Ammon's horn (tissue), 1 donor: ENCODE results near the gene MMP21.

Experiments used
- DNase-seq: peaks from one replicate; pipeline ENCODE4 v3.0.0-alpha.2; 2016; ENCODE audit warnings: low spot score

Gene MMP21

DNA sequence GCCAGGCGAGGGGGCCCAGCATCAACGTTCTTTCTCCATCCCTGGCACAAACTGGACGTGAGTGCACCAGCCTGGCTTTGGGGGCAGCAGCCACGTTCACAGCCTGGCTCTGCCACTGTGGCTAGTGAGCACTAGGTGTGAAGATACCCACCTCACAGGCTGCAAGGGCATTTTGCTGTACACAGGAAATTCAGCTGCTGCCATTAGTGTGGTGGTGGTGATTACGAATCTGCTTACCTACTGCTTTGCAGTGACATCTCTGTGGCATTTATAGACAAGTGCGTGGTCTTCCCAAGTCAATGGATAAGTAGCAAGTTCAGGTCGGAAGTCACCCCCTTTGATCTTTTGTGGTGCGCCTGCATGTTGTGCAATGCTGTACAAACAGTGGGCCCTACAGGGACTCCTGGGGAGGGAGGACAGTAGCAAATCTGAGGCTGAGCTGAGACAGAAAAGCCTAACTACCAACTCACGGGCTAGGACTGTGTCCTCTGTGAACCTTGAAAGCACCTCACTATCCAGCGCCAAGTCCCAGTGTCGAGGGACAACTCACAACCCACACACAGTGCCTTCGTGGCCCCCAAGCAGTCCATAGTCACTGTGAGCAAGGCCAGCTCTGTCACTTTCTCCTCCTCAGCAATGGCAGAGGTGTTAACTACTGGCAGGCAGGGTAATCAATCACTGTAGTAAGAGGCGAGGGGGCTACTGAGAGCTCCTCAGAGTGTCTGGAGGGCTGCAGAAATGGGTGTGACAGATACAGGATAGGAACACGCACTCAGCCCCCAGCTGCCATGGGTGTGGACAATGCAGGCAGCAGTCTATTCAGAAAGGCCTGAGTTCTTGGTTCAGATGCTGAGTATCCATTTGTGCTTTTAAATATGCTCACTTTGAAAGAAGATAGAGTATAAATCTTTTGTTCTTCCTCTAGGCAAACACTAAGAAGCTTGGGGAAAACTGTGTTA is 17.0 kb upstream of the MMP21 start:
- no peak for DNase-seq

DNA sequence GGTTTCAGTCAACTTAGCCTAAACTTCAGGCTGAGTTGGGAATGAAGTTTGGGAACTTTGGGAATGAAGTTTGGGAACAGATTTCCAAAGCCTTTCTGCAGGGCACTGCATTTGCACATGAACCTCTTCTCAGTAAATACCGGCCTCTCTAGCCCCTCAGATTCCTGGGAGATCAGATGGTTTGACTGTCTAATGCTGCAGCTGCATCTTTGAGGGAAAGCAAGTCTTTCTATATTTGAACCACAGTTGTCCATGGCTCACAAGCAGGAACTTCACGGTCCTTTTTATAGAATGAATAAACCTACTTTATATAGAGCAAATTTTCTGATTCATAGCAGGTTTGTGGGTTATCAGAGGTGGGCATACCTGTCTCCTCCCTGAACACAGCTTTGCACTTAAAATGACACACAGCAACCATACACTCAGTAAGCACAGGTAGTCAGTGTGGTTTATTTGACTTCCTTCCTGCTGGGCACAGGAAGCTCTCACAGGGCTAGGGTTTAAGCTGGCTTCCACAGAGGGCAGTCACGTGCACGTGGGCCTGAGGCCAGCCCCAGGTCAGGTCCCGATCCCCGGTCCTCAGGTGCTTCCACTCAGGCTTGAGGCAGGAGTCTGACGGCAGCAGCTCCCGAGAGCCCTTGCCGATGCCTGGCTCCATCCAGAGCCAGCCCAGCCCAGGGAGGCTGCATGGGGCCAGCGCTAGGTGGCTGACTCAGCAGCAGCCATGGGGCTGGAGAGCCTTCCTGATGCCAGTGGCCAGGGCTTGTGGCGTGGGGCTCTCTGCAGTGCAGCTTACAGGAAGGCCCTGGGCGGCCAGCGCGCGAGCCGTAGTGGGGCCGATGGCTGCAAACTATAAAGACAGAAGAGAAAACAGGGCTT is 12.8 kb upstream of the MMP21 start:
- DNase-seq = no peak

DNA sequence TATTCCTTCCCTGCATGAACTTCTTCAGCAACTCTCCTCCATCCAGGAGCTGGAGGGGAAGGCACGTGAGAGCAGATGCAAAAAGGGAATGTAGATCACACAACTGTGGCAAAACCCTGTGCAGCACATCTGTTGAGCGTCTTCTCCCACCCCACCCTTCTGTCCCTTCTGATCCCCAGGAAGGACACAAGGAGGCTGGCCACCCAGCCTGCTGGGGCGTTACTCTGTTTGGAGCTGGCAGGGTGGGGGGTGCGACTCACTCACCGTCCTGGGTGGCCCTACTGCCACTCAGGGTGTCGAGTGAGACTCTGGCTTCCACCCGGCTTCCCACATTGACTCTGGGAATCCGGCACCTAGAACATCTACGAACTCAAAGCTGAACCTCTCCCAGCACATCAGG is 10.2 kb upstream of the MMP21 start:
- no peak for DNase-seq

DNA sequence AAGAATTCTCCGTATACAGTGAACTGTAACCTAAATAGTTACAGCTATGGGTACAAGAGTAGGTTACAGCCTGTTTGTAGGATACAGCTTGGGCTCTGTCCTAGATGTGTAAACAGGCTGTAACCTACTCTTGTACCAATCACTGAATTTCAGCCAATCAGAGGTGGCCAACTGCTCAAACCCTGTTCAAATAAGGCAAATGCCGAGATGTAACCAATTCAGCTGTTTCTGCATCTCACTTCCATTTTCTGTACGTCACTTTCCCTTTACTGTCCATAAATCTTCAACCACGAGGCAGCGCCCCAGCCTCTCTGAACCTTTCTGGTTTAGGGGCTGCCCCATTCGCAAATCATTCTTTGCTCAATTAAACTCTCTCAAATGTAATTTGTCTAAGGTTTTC is 8.3 kb upstream of the MMP21 start:
- DNase-seq = no peak

DNA sequence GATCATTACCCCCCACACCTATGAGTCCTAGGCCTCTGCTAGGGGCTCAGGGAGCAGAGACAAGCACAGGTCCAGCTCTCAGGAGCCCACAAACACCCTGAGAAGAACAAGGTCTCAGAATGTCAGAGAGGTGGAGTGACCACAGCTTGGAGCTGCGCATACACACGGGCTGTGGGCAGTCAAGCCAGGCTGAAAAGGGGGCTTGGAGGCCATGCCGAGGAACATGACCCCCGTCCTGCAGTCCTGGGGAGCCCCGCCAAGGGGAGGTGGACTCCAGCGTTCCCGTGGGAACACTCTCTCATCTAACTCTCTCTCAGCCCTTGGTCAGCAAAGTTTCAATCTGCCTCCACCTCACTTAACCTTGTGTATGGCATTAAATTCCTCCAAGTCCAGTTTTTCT is 7.8 kb upstream of the MMP21 start:
- DNase-seq = no peak

GRCh38 chr10:125782616-125783015 is 7.0 kb upstream of the MMP21 start:
- DNase-seq = peak; percentile 30

DNA sequence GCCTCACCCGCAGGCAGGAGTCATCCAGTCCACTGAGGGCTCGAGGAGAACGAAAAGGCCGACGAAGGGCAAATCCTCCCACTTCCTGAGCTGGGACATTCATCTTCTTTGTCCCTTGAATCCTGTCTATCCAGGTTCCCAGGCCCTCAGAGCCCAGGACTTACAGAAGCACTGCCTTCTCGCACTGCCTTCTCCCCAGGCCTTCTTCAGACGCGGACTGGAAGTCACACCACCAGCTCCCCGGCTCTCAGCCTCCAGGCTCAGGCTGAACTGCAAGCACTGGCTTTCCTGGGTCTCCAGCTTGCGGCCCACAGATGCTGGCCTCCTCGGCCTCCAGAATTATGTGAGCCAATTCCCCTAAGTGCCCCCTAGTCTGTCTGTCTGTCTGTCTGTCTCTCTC is 6.4 kb upstream of the MMP21 start:
- no peak for DNase-seq

- no peak for DNase-seq
Observed at GRCh38 chr10:125781374-125781773, 5.8 kb upstream of the MMP21 start.

- DNase-seq = no peak
Observed at GRCh38 chr10:125779403-125780327, 4.0 kb upstream of the MMP21 start.

GRCh38 chr10:125778556-125778955 is 2.9 kb upstream of the MMP21 start:
- DNase-seq = no peak

- no peak for DNase-seq
Observed at GRCh38 chr10:125777806-125778205, 2.2 kb upstream of the MMP21 start.

GRCh38 chr10:125774581-125775191 is 935 bp downstream of the MMP21 start:
- no peak for DNase-seq

DNA sequence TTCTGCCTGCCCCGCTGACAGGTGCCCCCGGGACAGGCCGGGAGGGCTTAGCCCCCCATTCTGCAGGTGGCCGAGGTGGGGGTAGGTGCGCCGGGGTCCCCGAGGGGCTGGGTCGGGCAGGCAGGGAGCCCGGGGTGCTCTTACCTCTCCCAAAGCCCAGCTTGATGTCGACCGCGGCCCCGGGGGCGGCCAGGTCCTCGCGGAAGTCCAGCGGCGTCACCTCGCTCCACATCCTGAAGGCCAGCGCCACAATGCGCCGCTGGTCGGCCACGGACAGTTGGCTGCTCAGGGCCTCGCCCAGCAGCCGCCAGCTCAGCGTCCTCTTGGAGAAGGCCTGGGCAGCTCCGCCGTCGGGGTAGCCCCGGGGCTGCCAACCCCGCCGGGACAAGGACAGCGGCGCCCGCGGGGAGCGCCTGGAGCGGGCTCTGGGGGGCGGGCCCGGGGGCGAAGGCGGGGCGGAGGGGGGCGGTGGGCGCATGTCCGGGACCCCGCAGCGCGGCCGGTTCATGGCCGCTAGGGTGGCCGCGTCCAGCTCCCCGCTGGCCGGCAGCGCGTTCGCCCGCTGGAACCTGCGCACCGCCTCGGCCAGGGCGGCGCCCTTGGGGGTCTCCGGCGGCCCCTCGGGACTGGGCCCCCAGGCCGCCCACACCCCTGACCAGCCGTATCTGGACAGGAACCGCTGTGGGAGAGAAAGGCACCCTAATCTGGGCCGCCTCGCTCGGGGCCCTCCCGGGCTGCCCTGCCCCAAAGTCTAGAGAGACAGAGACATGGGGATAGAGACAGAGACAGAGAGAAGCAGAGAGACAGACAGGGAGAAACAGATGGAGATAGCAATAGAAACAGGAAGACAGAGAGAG is 1.7 kb downstream of the MMP21 start:
- DNase-seq = no peak

DNA sequence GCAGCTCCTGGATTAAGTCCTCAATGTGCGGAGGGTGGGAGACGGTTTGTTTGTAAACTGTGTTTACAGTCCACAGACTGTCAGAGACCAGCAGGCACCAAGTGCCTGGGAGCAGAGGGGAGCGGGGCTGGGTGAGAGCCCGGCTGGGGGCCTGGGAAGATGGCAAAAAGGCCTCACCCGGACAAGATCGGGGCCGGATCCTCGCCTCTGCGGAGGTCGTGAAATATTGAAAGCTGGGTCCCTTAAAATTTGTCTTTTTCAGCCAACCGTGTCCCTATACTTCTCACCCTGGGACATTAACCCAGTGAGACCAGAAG is 2.8 kb downstream of the MMP21 start:
- DNase-seq = no peak

GRCh38 chr10:125772112-125772863 is 3.3 kb downstream of the MMP21 start:
- DNase-seq = no peak

DNA sequence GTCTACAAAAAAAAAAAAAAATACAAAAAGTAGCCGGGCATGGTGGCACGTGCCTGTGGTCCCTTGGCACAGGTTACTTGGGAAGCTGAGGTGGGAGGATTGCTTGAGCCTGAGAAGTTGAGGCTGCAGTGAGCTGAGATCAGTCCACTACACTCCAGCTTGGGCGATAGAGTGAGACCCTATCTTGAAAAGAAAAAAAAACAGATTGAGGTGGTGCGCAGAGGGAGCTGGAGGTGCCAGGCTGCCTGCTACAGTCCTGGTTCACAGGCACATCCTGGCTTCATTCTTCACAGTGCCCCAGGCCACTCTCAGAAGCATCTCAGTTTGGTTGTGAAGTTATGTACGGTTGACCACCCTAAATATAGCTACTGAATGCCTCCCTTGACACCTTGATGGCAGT is 4.8 kb downstream of the MMP21 start:
- DNase-seq = no peak

DNA sequence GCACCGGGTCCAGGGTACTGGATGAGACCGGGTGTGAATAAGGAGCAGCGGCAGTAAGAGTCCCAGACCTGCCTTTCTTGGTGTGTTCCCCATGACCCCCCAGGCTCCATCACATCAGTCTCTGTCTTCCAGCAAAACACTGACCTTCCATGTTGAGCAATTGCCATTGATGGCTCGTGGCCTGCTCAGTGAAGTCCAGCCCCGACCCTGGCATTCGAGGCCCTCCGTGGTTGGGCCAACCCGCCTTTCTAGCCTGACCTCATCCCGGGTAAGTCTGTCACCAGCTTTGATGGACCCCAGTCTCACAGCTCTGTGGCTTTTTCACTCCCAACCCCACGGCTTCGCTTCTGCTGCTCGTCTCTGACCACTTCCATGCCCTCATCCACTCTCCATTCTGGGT is 6.4 kb downstream of the MMP21 start:
- DNase-seq = no peak

DNA sequence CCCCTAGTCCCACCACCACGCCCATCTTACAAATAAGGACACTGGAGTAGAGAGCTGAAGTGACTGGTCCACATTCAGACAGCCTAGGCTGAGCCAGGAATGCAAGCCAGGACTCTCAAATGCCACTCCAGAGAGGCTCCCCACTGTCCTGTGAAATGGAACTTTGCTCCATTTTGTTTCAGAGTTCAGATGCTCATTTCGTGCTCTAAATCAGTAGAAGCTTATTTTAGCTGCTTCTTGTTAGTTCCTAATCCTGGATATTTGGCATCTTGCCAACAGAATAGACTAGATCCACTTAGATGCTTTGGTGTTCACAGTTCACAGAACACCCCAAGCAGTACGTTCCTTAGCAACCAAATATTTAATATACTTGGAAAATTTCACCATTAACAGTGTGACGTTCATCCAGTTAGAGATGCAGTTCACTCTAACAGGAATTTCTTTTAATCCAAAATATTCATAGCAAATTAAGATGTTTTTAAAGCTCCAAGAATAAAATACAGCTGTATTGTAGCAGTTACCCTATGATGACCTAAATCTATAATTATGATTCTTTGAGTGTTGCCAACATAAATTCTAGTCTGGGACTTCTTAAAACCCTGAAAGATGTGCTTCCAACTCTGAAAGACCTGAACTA is 7.3 kb downstream of the MMP21 start:
- peak; percentile 54 for DNase-seq

DNA sequence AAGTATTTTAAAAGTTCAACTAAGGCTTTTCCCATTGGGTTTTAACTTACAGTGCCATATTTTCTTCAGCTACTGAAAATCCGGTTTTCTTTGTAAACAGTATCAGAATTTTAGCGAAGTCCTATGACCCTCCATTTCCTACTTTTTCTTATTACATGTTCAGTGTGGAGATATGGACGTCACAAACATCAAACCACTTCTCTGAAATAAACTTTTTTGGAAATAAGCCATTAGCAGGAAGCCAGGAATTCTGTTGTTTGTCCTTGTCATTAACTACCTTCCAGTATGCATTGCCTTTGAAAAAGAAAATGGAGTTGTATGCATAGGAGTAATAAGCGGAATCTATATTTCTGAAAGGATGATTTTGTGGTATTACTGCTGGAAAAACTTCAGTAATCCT is 9.1 kb downstream of the MMP21 start:
- DNase-seq = no peak
